Neural crest cell (in vitro differentiated cells): Measurements from ENCODE around the gene GFRA1. TPM values are rescaled to one million over a fixed set of nuclear protein-coding genes. Genes with fewer than 3 reads are reported as not detected.

Experiments
- DNase-seq: peaks from one replicate; pipeline ENCODE4 v3.0.0; 2021; ENCODE audit warnings: low read depth, mixed read lengths, low spot score
- H3K27ac Mint-ChIP-seq: one replicate; pipeline ENCODE4 v1.8.0; 2021; ENCODE audit warnings: mild to moderate bottlenecking, mixed read lengths; ENCODE audit not compliant: unreplicated experiment
- H3K27me3 Mint-ChIP-seq: 2 replicates; pipeline ENCODE4 v1.8.0; 2021; ENCODE audit warnings: low read depth, mild to moderate bottlenecking, mixed read lengths
- H3K36me3 Mint-ChIP-seq: 2 replicates; pipeline ENCODE4 v1.8.0; 2021; ENCODE audit warnings: low read depth, mild to moderate bottlenecking, mixed read lengths
- H3K4me1 Mint-ChIP-seq: 2 replicates; pipeline ENCODE4 v1.8.0; 2021; ENCODE audit warnings: mixed read lengths
- H3K4me3 Mint-ChIP-seq: one replicate; pipeline ENCODE4 v1.8.0; 2021; ENCODE audit warnings: mild to moderate bottlenecking, mixed read lengths
- H3K9me3 Mint-ChIP-seq: 2 replicates; pipeline ENCODE4 v1.8.0; 2021; ENCODE audit warnings: mixed read lengths
- total RNA-seq: library from RNA; stranded (reverse); gene quantifications from 2 replicates; pipeline ENCODE4 v1.2.1, GENCODE V29; 2021
- TF ChIP-seq, protein P1 (sequence below): fragments of 200-600 bp; sonication (generic); conservative IDR thresholded peaks from 2 replicates; pipeline ENCODE4 v1.5.0; 2021; ENCODE audit warnings: antibody characterized with exemption, mild to moderate bottlenecking

Gene GFRA1
- total RNA-seq, 1 donor from 2014 or later: 72.4 TPM

DNA sequence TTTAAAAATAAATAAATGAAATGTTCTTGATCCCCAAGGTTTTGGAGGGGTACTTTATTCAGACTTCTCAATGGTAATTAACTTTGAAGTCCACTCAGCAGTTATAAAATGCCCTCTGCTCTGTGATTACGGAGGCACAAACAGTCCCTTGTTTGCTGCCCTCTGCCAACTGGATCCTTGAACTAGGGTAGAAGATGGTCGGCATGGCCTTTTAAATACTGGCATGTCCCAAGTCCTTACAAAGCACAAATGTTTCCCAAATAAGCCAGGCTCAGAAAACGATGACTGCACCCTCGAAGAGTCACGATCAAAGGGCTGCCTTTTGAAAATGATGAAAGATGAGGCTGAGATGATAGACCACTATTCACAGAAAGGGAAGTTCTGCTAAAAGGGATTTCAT, 47.0 kb downstream of the GFRA1 start:
- Mint-ChIP-seq H3K9me3 (no peaks in the 10 kb centered on the region), H3K36me3 (peaks cover 10% of the 10 kb centered on the region), H3K27ac (peak overlapping the region; percentile 78), H3K27me3 (no peaks in the 10 kb centered on the region), H3K4me1 (peaks cover 60% of the 10 kb centered on the region), H3K4me3 (peak overlapping the region; percentile 75)
- TF ChIP-seq, protein P1, sequence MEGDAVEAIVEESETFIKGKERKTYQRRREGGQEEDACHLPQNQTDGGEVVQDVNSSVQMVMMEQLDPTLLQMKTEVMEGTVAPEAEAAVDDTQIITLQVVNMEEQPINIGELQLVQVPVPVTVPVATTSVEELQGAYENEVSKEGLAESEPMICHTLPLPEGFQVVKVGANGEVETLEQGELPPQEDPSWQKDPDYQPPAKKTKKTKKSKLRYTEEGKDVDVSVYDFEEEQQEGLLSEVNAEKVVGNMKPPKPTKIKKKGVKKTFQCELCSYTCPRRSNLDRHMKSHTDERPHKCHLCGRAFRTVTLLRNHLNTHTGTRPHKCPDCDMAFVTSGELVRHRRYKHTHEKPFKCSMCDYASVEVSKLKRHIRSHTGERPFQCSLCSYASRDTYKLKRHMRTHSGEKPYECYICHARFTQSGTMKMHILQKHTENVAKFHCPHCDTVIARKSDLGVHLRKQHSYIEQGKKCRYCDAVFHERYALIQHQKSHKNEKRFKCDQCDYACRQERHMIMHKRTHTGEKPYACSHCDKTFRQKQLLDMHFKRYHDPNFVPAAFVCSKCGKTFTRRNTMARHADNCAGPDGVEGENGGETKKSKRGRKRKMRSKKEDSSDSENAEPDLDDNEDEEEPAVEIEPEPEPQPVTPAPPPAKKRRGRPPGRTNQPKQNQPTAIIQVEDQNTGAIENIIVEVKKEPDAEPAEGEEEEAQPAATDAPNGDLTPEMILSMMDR: no peak
- DNase-seq: no peak

DNA sequence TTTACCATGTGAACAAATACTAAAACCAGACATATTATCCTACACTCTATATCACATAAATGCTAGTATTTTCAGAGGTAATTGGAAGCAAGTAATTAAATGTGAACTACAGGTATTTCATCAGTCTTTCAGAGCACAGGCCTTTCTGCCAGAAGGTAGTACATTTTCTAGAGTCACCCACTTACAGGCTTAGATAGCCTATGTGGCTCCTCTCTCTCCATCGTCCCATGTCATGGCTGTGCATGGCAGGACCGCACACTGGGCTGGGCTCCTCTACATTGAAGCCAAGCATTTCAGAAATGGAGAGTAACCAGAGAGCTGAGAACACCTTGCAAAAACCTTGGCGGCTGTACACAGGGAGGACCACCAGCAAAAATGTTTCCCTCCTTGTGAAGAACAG, 49.7 kb downstream of the GFRA1 start:
- TF ChIP-seq, protein P1: no peak
- Mint-ChIP-seq H3K4me1 (peaks cover 76% of the 10 kb centered on the region), H3K4me3 (no peak overlapping the region), H3K27ac (peak overlapping the region; percentile 72), H3K9me3 (no peaks in the 10 kb centered on the region), H3K36me3 (peaks cover 7% of the 10 kb centered on the region), H3K27me3 (no peaks in the 10 kb centered on the region)
- DNase-seq: no peak

DNA sequence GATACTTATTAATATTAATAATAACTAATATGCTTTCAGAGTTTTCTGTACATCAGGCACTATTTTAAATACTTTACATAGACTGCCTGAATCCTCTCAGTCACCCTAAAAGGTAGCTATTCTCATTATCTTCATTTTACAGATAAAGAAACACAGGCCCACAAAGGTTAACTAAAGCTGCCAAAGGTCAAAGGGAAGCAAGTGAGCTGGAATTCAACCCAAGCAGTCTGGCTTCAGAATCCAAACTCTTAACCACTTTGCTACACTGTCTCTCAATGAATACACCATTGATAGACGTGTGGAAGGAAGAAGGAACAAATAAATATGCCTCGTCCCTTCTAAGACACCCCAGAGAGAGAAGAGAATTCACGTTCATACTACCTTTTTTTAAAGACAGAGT, 52.0 kb downstream of the GFRA1 start:
- H3K9me3 Mint-ChIP-seq: no peaks in the 10 kb centered on the region
- DNase-seq: no peak
- H3K27ac Mint-ChIP-seq: no peak overlapping the region
- H3K27me3 Mint-ChIP-seq: no peaks in the 10 kb centered on the region
- H3K36me3 Mint-ChIP-seq: peaks cover 3% of the 10 kb centered on the region
- TF ChIP-seq, protein P1: no peak
- H3K4me1 Mint-ChIP-seq: peaks cover 73% of the 10 kb centered on the region
- H3K4me3 Mint-ChIP-seq: no peak overlapping the region

DNA sequence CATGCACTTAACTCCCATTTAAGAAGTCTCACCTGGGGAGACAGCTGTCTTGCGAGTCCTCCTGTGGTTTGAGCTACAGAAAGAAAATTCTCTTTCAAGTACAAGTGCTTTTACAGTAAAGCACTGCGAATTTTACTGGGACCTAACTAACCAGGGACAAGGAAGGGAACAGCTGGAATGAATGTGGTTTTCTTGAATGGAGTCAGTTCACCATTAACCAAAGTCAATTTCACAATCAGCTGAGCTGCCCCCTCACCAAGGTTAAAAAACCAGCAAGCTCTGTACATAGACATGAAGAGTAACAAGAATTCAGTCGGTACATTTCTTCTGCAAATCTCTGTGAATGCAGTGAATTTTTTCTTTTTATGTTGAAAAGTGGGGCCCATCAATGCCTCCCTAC, 56.3 kb downstream of the GFRA1 start:
- DNase-seq: no peak
- Mint-ChIP-seq H3K27me3 (no peaks in the 10 kb centered on the region), H3K9me3 (no peaks in the 10 kb centered on the region), H3K4me3 (no peak overlapping the region), H3K4me1 (peaks cover 77% of the 10 kb centered on the region), H3K36me3 (no peaks in the 10 kb centered on the region), H3K27ac (no peak overlapping the region)
- TF ChIP-seq, protein P1: no peak

DNA sequence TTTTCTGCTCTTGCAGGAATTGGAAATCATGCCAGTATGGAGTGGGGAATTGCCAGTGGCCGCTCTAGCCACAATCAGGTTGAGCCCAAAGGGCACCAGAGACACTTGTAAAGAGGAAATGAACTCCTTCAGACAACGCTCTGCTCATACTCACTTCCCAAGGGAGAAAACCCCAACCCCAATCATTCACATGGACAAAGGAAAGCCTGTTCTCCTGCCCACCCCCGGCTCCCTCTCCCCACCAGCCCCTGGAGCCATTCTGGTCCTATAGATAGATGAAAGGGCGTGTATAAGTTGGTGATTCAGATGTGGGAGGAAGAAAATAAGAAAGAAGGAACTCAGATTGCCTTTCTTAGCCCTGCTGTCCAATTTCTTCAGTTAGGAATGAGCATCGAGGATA, 57.4 kb downstream of the GFRA1 start:
- peak overlapping the region; percentile 78 for H3K4me3 Mint-ChIP-seq
- peak; percentile 34 for DNase-seq
- H3K27me3 Mint-ChIP-seq: no peaks in the 10 kb centered on the region
- peak overlapping the region; percentile 93 for H3K27ac Mint-ChIP-seq
- no peaks in the 10 kb centered on the region for H3K9me3 Mint-ChIP-seq
- TF ChIP-seq, protein P1: no peak
- H3K4me1 Mint-ChIP-seq: peaks cover 77% of the 10 kb centered on the region
- no peaks in the 10 kb centered on the region for H3K36me3 Mint-ChIP-seq

DNA sequence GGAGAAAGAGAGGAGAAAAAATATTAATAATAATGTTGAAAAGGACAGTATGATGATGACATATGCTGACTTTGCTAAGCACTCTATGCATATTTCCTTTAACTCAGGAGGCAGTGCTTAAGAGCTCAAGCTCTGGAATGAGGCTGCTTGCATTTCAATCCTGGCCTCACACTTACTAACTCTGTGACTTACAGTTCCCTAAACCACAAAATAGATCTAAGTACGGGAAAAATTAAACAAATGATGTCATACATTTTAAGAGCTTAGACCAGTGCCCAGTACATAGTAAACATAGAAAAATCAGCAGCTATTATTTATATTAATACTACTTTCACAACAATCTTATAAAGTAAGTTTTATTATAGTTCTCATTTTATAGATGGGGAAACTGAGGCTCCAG, 61.3 kb downstream of the GFRA1 start:
- Mint-ChIP-seq H3K27ac (no peak overlapping the region), H3K27me3 (no peaks in the 10 kb centered on the region), H3K4me3 (no peak overlapping the region), H3K36me3 (no peaks in the 10 kb centered on the region), H3K4me1 (peaks cover 78% of the 10 kb centered on the region), H3K9me3 (no peaks in the 10 kb centered on the region)
- TF ChIP-seq, protein P1: no peak
- no peak for DNase-seq
